Measurements from ENCODE around the gene MX1. TPM values are rescaled to one million over a fixed set of nuclear protein-coding genes. Genes with fewer than 3 reads are reported as not detected.

MX1 gene
- total and polyA plus RNA-seq, 2 of the 13 experiments (the other 11 are each of a cell fraction or from before 2014, with no cell fraction given) = 2.6 to 5.8 TPM

DNA sequence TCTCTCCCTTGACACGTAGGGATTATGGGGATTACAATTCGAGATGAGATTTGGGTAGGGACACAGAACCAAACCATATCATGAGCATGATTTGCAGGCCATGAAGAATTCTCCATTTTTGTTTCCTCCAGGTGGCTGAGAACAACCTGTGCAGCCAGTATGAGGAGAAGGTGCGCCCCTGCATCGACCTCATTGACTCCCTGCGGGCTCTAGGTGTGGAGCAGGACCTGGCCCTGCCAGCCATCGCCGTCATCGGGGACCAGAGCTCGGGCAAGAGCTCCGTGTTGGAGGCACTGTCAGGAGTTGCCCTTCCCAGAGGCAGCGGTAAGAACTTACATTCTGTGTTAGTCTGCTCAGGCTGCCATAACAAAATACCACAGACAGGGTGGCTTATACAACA is 9.7 kb downstream of the MX1 start:
- POLR2A ChIA-PET = no interaction called here
- Histone ChIP-seq H3K9ac (ENCODE audit: insufficient read depth, low read depth, low read length) (no peak overlapping the region), H3K4me2 (ENCODE audit: low read depth, low read length) (no peak overlapping the region), H3K27me3 (ENCODE audit: control insufficient read depth in 1 of 2, insufficient read depth in 2 of 2, low read length in 2 of 2) (no peaks in the 10 kb centered on the region), H3K9me3 (ENCODE audit: low read length) (peaks cover 8% of the 10 kb centered on the region), H4K20me1 (ENCODE audit: insufficient read depth, low read length) (no peaks in the 10 kb centered on the region), H3K4me3 (replicated peaks in 1 of 3; ENCODE audit: insufficient read depth in 1 of 3, low read depth in 2 of 3, low read length in 3 of 3) (no peak overlapping the region), H3K27ac (ENCODE audit: extremely low read length, insufficient read depth, low read length) (no peak overlapping the region), H3K4me1 (ENCODE audit: insufficient read depth, low read length) (no peaks in the 10 kb centered on the region), H3K79me2 (ENCODE audit: insufficient read depth, low read length) (no peaks in the 10 kb centered on the region), H2AFZ (ENCODE audit: low read length) (no peak overlapping the region), H3K36me3 (replicated peaks in 1 of 2; ENCODE audit: control insufficient read depth in 1 of 2, insufficient read depth in 2 of 2, low read length in 2 of 2) (no peaks in the 10 kb centered on the region)
- 87% methylated on average over 8 of the region's 11 CpGs for WGBS (ENCODE audit: low lambda C conversion rate)
- ATAC-seq (no peak), FAIRE-seq (no peak), DNase-seq (ENCODE audit: low spot score) (no peak)
- intact Hi-C loops (cut with micrococcal nuclease; ENCODE audit: unreplicated experiment) = no loop called here
- TF ChIP-seq BRCA1 (CRISPR knock-in tag; IDR thresholded peaks at IDR 0.05) = no peak
- TF ChIP-seq ATRX (CRISPR knock-in tag; IDR thresholded peaks at IDR 0.05; ENCODE audit: borderline replicate concordance) = no peak
- no peak for TF ChIP-seq MIER2 (CRISPR knock-in tag; IDR thresholded peaks at IDR 0.05)
- no peak for TF ChIP-seq KDM6A (CRISPR knock-in tag; IDR thresholded peaks at IDR 0.05; ENCODE audit: low read depth)
- TF ChIP-seq, protein P1, sequence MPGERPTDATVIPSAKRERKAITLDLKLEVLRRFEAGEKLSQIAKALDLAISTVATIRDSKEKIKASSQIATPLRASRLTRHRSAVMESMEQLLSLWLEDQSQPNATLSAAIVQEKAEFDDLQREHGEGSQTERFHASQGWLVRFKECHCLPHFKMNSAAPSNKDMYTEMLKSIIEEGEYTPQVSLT (CRISPR knock-in tag; IDR thresholded peaks at IDR 0.05; ENCODE audit: borderline replicate concordance, low read depth) = no peak
- no peak for TF ChIP-seq ZNF550 (CRISPR knock-in tag; IDR thresholded peaks at IDR 0.05; ENCODE audit: borderline replicate concordance)
- TF ChIP-seq REL (CRISPR knock-in tag; conservative IDR thresholded peaks at IDR 0.05) = no peak
- no peak for TF ChIP-seq ESRRA (CRISPR knock-in tag; IDR thresholded peaks at IDR 0.05; ENCODE audit: low read depth)
- CTCF ChIA-PET (ENCODE audit: low intra/inter-chr PET ratio, low total read pairs) = no interaction called here
- in situ Hi-C loops (cut with HindIII; ENCODE audit: extremely low pct_ligation_motif_present, low pct_unique_long_range_greater_than_20kb) = no loop called here
- no TSS peak for BruUV-seq (replicated peaks)

DNA sequence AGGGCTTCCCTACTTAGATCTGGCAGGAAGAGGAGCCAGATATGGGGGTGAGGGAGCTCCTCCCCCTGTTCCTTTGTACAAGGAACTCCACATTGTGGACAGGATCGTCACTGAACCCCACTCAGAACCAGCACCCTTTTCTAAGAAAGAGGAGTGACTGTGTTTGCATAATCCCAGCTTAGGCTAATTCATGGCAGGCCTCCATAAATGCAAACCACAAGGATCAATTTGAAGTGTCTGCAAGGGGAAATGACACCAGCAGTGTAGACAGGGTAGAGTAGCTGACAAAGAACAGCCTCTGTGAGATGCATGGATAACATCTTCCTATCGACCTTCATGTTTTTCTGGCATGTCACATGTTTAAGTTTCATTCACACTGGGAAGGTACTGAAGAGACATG is 11.7 kb downstream of the MX1 start:
- FAIRE-seq (no peak), DNase-seq (ENCODE audit: low spot score) (no peak), ATAC-seq (no peak)
- no peaks in the 10 kb centered on the region for H3K27me3 ChIP-seq (ENCODE audit: control insufficient read depth in 1 of 2, insufficient read depth in 2 of 2, low read length in 2 of 2)
- H3K9me3 ChIP-seq (ENCODE audit: low read length) = peaks cover 8% of the 10 kb centered on the region
- no peak overlapping the region for H3K4me3 ChIP-seq (replicated peaks in 1 of 3; ENCODE audit: insufficient read depth in 1 of 3, low read depth in 2 of 3, low read length in 3 of 3)
- H2AFZ ChIP-seq (ENCODE audit: low read length) = no peak overlapping the region
- no peak overlapping the region for H3K4me2 ChIP-seq (ENCODE audit: low read depth, low read length)
- H3K36me3 ChIP-seq (replicated peaks in 1 of 2; ENCODE audit: control insufficient read depth in 1 of 2, insufficient read depth in 2 of 2, low read length in 2 of 2) = no peaks in the 10 kb centered on the region
- H4K20me1 ChIP-seq (ENCODE audit: insufficient read depth, low read length) = no peaks in the 10 kb centered on the region
- no TSS peak for BruUV-seq (replicated peaks)
- POLR2A ChIA-PET = no interaction called here
- no peaks in the 10 kb centered on the region for H3K4me1 ChIP-seq (ENCODE audit: insufficient read depth, low read length)
- in situ Hi-C loops (cut with HindIII; ENCODE audit: extremely low pct_ligation_motif_present, low pct_unique_long_range_greater_than_20kb) (no loop called here), intact Hi-C loops (cut with micrococcal nuclease; ENCODE audit: unreplicated experiment) (no loop called here)
- no peak overlapping the region for H3K27ac ChIP-seq (ENCODE audit: extremely low read length, insufficient read depth, low read length)
- no peaks in the 10 kb centered on the region for H3K79me2 ChIP-seq (ENCODE audit: insufficient read depth, low read length)
- WGBS (ENCODE audit: low lambda C conversion rate) = 67% methylated on average over 2 of the region's 2 CpGs
- CTCF ChIA-PET (ENCODE audit: low intra/inter-chr PET ratio, low total read pairs) = no interaction called here
- H3K9ac ChIP-seq (ENCODE audit: insufficient read depth, low read depth, low read length) = no peak overlapping the region
- TF ChIP-seq ZNF616 (CRISPR knock-in tag; IDR thresholded peaks at IDR 0.05; ENCODE audit: low read depth) (no peak), SNRNP70 (IDR thresholded peaks at IDR 0.05; ENCODE audit: low read depth, low read length) (no peak), PLSCR1 (CRISPR knock-in tag; IDR thresholded peaks at IDR 0.05; ENCODE audit: borderline replicate concordance) (no peak), NR2F6 (IDR thresholded peaks at IDR 0.05) (no peak), NR2F6 (CRISPR knock-in tag; IDR thresholded peaks at IDR 0.05) (no peak), ZNF432 (CRISPR knock-in tag; IDR thresholded peaks at IDR 0.05; ENCODE audit: borderline replicate concordance) (no peak), SKI (IDR thresholded peaks at IDR 0.05; ENCODE audit: partially characterized antibody) (no peak), U2AF1 (optimal IDR thresholded peaks at IDR 0.05; ENCODE audit: low read depth, low read length) (no peak)

Data from HepG2 (cell line).